ENCODE measurements around the gene CLCN1. TPM values are rescaled to one million over a fixed set of nuclear protein-coding genes. Genes with fewer than 3 reads are reported as not detected.
A peak's percentile ranks its signal among the peaks of the same experiment; 100 is the strongest.

CLCN1 gene
- total and polyA plus RNA-seq, 2 of the 8 experiments (the other 6 are each of a cell fraction or from before 2014, with no cell fraction given), result 0.36 to 0.41 TPM

DNA sequence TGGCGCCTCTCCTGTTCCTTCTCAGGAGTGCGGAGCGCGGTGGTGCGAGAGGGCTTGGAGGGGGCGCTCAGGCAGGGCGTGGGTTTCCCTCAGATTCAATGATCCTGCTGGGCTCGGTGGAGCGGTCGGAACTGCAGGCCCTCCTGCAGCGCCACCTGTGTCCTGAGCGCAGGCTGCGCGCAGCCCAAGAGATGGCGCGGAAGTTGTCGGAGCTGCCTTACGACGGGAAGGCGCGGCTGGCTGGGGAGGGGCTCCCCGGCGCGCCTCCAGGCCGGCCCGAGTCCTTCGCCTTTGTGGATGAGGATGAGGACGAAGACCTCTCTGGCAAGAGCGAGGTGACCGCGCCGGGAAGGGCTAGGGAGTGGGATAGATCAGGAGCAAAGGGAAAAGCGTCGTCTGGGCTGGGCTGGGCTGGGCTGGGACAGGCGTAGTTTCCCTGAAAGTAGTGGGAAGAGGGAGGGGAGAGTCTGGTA is 29.6 kb downstream of the CLCN1 start (continued):
- TF ChIP-seq, protein P1, sequence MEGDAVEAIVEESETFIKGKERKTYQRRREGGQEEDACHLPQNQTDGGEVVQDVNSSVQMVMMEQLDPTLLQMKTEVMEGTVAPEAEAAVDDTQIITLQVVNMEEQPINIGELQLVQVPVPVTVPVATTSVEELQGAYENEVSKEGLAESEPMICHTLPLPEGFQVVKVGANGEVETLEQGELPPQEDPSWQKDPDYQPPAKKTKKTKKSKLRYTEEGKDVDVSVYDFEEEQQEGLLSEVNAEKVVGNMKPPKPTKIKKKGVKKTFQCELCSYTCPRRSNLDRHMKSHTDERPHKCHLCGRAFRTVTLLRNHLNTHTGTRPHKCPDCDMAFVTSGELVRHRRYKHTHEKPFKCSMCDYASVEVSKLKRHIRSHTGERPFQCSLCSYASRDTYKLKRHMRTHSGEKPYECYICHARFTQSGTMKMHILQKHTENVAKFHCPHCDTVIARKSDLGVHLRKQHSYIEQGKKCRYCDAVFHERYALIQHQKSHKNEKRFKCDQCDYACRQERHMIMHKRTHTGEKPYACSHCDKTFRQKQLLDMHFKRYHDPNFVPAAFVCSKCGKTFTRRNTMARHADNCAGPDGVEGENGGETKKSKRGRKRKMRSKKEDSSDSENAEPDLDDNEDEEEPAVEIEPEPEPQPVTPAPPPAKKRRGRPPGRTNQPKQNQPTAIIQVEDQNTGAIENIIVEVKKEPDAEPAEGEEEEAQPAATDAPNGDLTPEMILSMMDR (IDR thresholded peaks at IDR 0.05; ENCODE audit: control extremely low read depth in 1 of 3, insufficient read depth in 1 of 3, low read depth in 1 of 3, low read length in 3 of 3), result peak; percentile 56 to 68 (median 60)
- TF ChIP-seq POLR2AphosphoS5 (IDR thresholded peaks at IDR 0.05; ENCODE audit: low read depth, low read length) (no peak), EZH2 (IDR thresholded peaks at IDR 0.05; ENCODE audit: low read depth, low read length, severe bottlenecking) (no peak), EP300 (IDR thresholded peaks at IDR 0.05; ENCODE audit: borderline replicate concordance in 1 of 2, low read depth in 2 of 2, low read length in 2 of 2) (peak in 1 of 2 experiments; percentile 29; a peak in 1 of 3 replicates), RBBP5 (IDR thresholded peaks at IDR 0.05; ENCODE audit: borderline replicate concordance, low read depth, low read length) (peak; percentile 78; the same call in 1 of the 2 replicates), SP2 (IDR thresholded peaks at IDR 0.05; ENCODE audit: low read length) (no peak), CHD2 (IDR thresholded peaks at IDR 0.05; ENCODE audit: low read length) (no peak), KDM4A (IDR thresholded peaks at IDR 0.05; ENCODE audit: low read depth, low read length, severe bottlenecking) (peak; percentile 70), CREB1 (IDR thresholded peaks at IDR 0.05) (0 out of 2 replicates have a peak, but pooled peaks have one; percentile 46), SUZ12 (IDR thresholded peaks at IDR 0.05; ENCODE audit: low read length) (no peak), RAD21 (IDR thresholded peaks at IDR 0.05 in 1 of 2, conservative IDR thresholded peaks at IDR 0.05 in 1 of 2; ENCODE audit: low read depth in 2 of 2, low read length in 2 of 2) (peak; percentile 19 to 47; a peak in 3 of 4 replicates), KDM1A (IDR thresholded peaks at IDR 0.05; ENCODE audit: borderline replicate concordance, low read length) (0 out of 2 replicates have a peak, but pooled peaks have one; percentile 41), TEAD4 (IDR thresholded peaks at IDR 0.05; ENCODE audit: low read depth, low read length) (peak; percentile 67; the same call in 1 of the 2 replicates)
- TF ChIP-seq, protein P2, sequence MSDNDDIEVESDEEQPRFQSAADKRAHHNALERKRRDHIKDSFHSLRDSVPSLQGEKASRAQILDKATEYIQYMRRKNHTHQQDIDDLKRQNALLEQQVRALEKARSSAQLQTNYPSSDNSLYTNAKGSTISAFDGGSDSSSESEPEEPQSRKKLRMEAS (IDR thresholded peaks at IDR 0.05), result peak; percentile 74
- TF ChIP-seq, protein P3, sequence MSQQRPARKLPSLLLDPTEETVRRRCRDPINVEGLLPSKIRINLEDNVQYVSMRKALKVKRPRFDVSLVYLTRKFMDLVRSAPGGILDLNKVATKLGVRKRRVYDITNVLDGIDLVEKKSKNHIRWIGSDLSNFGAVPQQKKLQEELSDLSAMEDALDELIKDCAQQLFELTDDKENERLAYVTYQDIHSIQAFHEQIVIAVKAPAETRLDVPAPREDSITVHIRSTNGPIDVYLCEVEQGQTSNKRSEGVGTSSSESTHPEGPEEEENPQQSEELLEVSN (IDR thresholded peaks at IDR 0.05), result peak; percentile 85
